KMS-11 (cell line): ENCODE data around the gene NSDHL.

Experiments
- H2AFZ ChIP-seq: fragments of 200-600 bp; sonication (generic); 2 replicates; pipeline ENCODE4 v1.6.1; 2016; ENCODE audit warnings: antibody characterized with exemption, mixed run types, low read depth
- H3K27ac ChIP-seq: fragments of 200-600 bp; sonication (generic); 2 replicates; pipeline ENCODE4 v1.6.1; 2016; ENCODE audit warnings: mild to moderate bottlenecking, mixed run types
- H3K27me3 ChIP-seq: fragments of 200-600 bp; sonication (generic); 2 replicates; pipeline ENCODE4 v1.6.1; 2017; ENCODE audit warnings: mild to moderate bottlenecking, low read depth, mixed run types, moderate library complexity; ENCODE audit not compliant: insufficient read depth
- H3K36me3 ChIP-seq: fragments of 200-600 bp; sonication (generic); 2 replicates; pipeline ENCODE4 v1.6.1; 2017; ENCODE audit warnings: mild to moderate bottlenecking, mixed run types; ENCODE audit not compliant: insufficient read depth
- H3K4me1 ChIP-seq: fragments of 200-600 bp; sonication (generic); 2 replicates; pipeline ENCODE4 v1.6.1; 2016; ENCODE audit warnings: mild to moderate bottlenecking, low read depth, mixed run types; ENCODE audit not compliant: poor library complexity, severe bottlenecking
- H3K4me2 ChIP-seq: fragments of 200-600 bp; sonication (generic); 2 replicates; pipeline ENCODE4 v1.7.0; 2016; ENCODE audit warnings: mild to moderate bottlenecking, mixed run types
- H3K4me3 ChIP-seq: fragments of 200-600 bp; sonication (generic); IDR thresholded peaks from 2 replicates; pipeline ENCODE4 v1.6.1; 2017; ENCODE audit warnings: low read depth, low read length, mixed read lengths; ENCODE audit not compliant: insufficient read depth
- H3K79me2 ChIP-seq: fragments of 200-600 bp; sonication (generic); 2 replicates; pipeline ENCODE4 v1.6.1; 2016; ENCODE audit warnings: low read depth, mixed run types; ENCODE audit not compliant: insufficient read depth
- H3K9ac ChIP-seq: fragments of 200-600 bp; sonication (generic); 2 replicates; pipeline ENCODE4 v1.6.1; 2016; ENCODE audit warnings: mild to moderate bottlenecking, mixed run types
- H4K20me1 ChIP-seq: fragments of 200-600 bp; sonication (generic); 2 replicates; pipeline ENCODE4 v1.6.1; 2016; ENCODE audit warnings: mild to moderate bottlenecking, mixed run types; ENCODE audit not compliant: insufficient read depth
- CTCF ChIP-seq: fragments of 200-600 bp; sonication (generic); conservative IDR thresholded peaks from 2 replicates; pipeline ENCODE4 v1.6.1; 2017; ENCODE audit warnings: low read depth, mild to moderate bottlenecking, antibody characterized with exemption, low read length, moderate library complexity, mixed read lengths

The NSDHL gene

GRCh38 chrX:152876931-152877840, 46.3 kb downstream of the NSDHL start:
- Histone ChIP-seq H3K27ac (no peak overlapping the region), H3K9ac (no peak overlapping the region), H3K79me2 (no peaks in the 10 kb centered on the region), H3K36me3 (no peaks in the 10 kb centered on the region), H3K27me3 (no peaks in the 10 kb centered on the region), H3K4me3 (no peak overlapping the region), H2AFZ (no peak overlapping the region), H3K4me1 (no peaks in the 10 kb centered on the region), H3K4me2 (no peak overlapping the region), H4K20me1 (no peaks in the 10 kb centered on the region)
- TF ChIP-seq CTCF: no peak

GRCh38 chrX:152878976-152879755, 48.3 kb downstream of the NSDHL start:
- no peak overlapping the region for H3K9ac ChIP-seq
- H3K4me3 ChIP-seq: no peak overlapping the region
- no peaks in the 10 kb centered on the region for H3K27me3 ChIP-seq
- no peak overlapping the region for H3K4me2 ChIP-seq
- no peak for TF ChIP-seq CTCF
- H4K20me1 ChIP-seq: no peaks in the 10 kb centered on the region
- H3K79me2 ChIP-seq: no peaks in the 10 kb centered on the region
- no peak overlapping the region for H3K27ac ChIP-seq
- H3K4me1 ChIP-seq: no peaks in the 10 kb centered on the region
- no peak overlapping the region for H2AFZ ChIP-seq
- H3K36me3 ChIP-seq: no peaks in the 10 kb centered on the region

GRCh38 chrX:152881289-152881688, 50.4 kb downstream of the NSDHL start:
- no peaks in the 10 kb centered on the region for H3K27me3 ChIP-seq
- H3K79me2 ChIP-seq: no peaks in the 10 kb centered on the region
- H3K4me2 ChIP-seq: no peak overlapping the region
- no peaks in the 10 kb centered on the region for H4K20me1 ChIP-seq
- H2AFZ ChIP-seq: no peak overlapping the region
- H3K4me3 ChIP-seq: no peak overlapping the region
- H3K4me1 ChIP-seq: no peaks in the 10 kb centered on the region
- no peaks in the 10 kb centered on the region for H3K36me3 ChIP-seq
- H3K27ac ChIP-seq: no peak overlapping the region
- no peak for TF ChIP-seq CTCF
- H3K9ac ChIP-seq: no peak overlapping the region

DNA sequence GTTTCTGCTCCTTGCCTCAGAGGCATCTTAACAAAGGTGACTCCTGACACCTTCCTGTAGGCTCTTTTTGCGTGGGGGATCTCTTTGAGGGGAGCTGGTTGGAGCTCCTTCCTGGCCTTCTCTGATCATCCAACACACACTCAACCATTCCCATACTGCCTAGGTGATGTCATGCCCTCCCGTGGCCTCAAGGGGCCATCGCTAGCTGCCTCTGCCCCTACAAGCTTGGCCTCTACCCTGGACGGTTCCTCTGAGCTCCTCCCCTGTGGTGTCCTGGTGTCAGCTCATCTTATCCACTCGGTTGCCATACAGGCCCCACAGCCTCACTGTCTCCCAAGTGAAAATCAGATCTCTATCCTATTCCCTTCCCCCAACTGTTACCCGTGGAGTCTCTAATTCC, 53.3 kb downstream of the NSDHL start:
- H3K4me1 ChIP-seq: no peaks in the 10 kb centered on the region
- no peaks in the 10 kb centered on the region for H3K79me2 ChIP-seq
- H3K27ac ChIP-seq: no peak overlapping the region
- H3K9ac ChIP-seq: no peak overlapping the region
- H3K36me3 ChIP-seq: no peaks in the 10 kb centered on the region
- H3K4me3 ChIP-seq: no peak overlapping the region
- H2AFZ ChIP-seq: no peak overlapping the region
- H4K20me1 ChIP-seq: no peaks in the 10 kb centered on the region
- H3K27me3 ChIP-seq: no peaks in the 10 kb centered on the region
- H3K4me2 ChIP-seq: no peak overlapping the region
- no peak for TF ChIP-seq CTCF
